HG03060 (cell line): ENCODE data around the gene FAM124A.

Source experiments
- ATAC-seq: cut with Tn5 transposase; IDR thresholded peaks from one replicate; pipeline ENCODE4 v1.9.1; 2021; ENCODE audit warnings: low read depth, moderate number of reproducible peaks; ENCODE audit not compliant: unreplicated experiment

The FAM124A gene

DNA sequence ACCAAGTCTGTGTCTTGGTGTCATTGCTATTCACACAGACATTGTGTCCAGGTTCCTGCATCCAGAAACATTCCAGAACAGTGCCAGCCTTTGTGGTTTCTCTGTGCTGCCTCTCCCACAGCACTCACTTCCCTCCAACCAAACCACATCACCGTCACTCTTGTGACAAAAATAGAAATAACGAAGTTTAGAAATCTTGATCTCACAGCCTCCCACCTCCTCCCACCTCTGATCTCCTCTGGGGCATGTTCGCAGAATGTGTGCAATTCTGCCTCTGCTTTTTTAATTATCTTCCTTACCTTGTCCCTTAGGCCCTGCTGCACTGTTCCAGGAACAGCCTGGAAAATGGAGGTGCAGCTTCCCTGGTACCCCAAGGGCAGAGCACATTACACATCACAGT is 108.6 kb downstream of the FAM124A start:
- ATAC-seq: peak; percentile 38

DNA sequence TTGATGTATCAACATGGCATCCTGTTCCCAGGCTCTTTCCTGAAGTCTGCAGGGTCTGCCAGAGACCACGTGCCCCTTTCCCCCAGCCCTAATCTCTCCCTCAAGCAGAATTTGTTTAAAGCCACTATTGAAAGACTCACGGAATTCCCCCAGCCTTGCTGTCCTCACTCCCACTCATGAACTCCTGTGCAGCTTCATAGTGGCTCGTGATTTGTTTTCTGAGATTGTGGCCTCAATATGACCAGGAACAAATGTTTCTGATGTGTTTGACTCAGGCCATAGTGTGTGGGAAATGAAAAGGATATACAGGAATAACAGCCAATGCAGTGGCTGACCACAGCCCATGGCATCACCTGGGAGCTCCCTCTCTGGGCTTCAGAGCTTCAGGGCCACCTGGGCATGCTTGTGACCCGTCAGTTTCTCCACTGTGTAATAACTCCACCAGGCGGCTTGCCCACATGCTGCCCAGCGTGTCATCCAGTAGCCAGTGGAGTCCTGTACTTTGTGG is 109.2 kb downstream of the FAM124A start:
- no peak for ATAC-seq

DNA sequence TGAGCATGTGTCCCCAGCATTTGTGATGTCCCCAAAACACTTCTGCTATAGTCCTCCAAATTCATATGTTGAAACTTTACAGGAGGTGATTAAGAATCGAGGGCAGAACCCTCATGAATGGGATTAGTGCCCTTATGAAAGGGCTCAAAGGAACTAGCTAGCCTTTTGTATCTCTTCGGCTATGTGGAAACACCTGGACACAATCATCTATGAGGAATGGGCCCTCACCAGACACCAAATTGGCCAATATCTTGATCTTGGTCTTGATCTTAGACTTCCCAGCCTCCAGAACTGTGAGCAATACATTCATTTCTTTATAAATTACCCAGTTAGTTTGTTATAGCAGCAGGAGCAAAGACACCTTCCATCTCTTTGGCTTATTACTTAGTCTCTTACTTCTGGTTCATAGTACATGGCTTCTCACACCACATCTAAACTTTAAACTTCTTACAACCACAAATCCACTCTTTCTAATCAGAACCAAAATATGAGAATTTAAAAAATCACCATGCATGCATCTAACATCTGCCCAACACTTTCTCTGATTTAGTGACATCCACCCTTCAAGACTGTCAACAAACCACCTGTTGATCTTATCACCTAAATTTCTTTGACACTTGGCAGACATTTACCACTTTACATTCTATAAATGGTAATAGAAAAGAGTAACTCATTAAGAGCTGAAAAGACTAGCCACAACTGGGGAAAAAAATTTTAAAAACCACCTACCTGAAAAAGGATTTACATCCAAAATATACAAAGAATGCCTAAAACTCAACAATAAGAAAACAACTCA is 110.6 kb downstream of the FAM124A start:
- no peak for ATAC-seq

DNA sequence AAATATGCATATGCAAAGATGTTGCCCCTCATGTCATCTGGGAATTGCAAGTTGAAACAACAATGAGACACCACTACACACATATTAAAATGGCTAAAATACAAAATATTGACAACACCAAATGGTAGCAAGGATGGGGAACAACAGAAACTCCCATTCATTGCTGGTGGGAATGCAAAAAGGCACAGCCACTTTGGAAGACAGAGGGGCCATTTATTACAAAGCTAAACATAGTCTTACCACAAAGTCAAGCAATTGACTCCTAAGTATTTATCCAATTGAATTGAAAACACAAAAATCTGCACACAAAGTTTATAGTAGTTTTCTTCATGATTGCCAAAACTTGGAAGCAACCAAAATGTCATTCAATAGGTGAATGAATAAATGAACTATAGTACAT is 111.2 kb downstream of the FAM124A start:
- no peak for ATAC-seq

DNA sequence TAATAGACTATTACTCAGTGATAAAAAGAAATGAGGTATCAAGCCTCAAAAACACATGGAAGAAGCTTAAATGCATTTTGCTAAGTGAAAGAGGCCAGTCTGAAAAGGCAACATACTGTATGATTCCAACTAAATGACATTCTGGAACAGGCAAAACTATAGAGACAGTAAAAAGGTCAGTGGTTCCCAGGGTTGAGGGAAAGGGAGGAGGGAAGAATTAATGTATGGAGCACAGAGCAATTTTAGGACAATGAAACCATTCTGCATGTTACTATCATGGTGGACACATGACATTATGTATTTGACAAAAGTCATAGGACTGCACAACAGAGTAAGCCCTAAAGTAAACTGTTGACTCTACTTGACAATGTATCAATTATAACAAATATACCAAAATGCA is 111.6 kb downstream of the FAM124A start:
- no peak for ATAC-seq
